B cell (primary cell): ENCODE measurements around the gene TMEM82. TPM values are rescaled to one million over a fixed set of nuclear protein-coding genes. Genes with fewer than 3 reads are reported as not detected.

Experiments used
- ATAC-seq: fragments of 200-7000 bp; cut with Tn5 transposase; one replicate; pipeline ENCODE4 v1.10.0; 2021; ENCODE audit warnings: low read depth, mild to moderate bottlenecking, moderate number of reproducible peaks, moderate library complexity
- CTCF ChIA-PET: fragments of 350-600 bp; sonication (Branson Sonifier 250); formaldehyde crosslinking; loops from one replicate; lab custom pipeline; 2021; ENCODE audit warnings: antibody characterized with exemption, inconsistent platforms; lab: Charles Lee
- POLR2A ChIA-PET: fragments of 350-600 bp; sonication (Branson Sonifier 250); formaldehyde crosslinking; loops from one replicate; lab custom pipeline; 2021; ENCODE audit warnings: antibody characterized with exemption; lab: Charles Lee
- DNase-seq: peaks from one replicate; pipeline ENCODE4 v3.0.0; 2013
- H2AFZ ChIP-seq: 2 replicates; pipeline ENCODE4 v1.6.1; 2012; ENCODE audit warnings: mild to moderate bottlenecking, low read depth, low read length; ENCODE audit not compliant: insufficient read depth, poor library complexity, severe bottlenecking
- H3K27ac ChIP-seq, 2 donors: 1 replicate in 1 of 2; 2 replicates in 1 of 2; pipeline ENCODE4 v1.5.1; 2012 to 2013; ENCODE audit warnings: low read length in 2 of 2, mild to moderate bottlenecking in 2 of 2, moderate library complexity in 1 of 2
- H3K27me3 ChIP-seq, 4 experiments: fragments of 200-600 bp in 1 of 4; sonication (generic) in 1 of 4; replicated peaks in 1 of 4; 1 replicate in 2 of 4; 2 replicates in 2 of 4; pipeline versions ENCODE4 v1.6.1 to v1.7.0; 2013 to 2016; ENCODE audit warnings: low read length in 3 of 4, mild to moderate bottlenecking in 2 of 4, mixed read lengths in 1 of 4, moderate library complexity in 1 of 4; ENCODE audit not compliant: insufficient read depth in 4 of 4, control insufficient read depth in 3 of 4; ENCODE audit errors: control extremely low read depth in 1 of 4
- H3K36me3 ChIP-seq, 2 experiments: replicated peaks in 1 of 2; 1 replicate in 1 of 2; 2 replicates in 1 of 2; pipeline versions ENCODE4 v1.6.1 to v1.7.1; 2013; ENCODE audit warnings: low read length in 1 of 2; ENCODE audit not compliant: insufficient read depth in 2 of 2, control insufficient read depth in 1 of 2; ENCODE audit errors: control extremely low read depth in 1 of 2, extremely low read depth in 1 of 2
- H3K4me1 ChIP-seq, 2 donors: fragments of 200-600 bp in 1 of 2; sonication (generic) in 1 of 2; 1 replicate in 1 of 2; 2 replicates in 1 of 2; pipeline versions ENCODE4 v1.5.1 to v1.6.1; 2013 to 2017; ENCODE audit warnings: low read length in 2 of 2; ENCODE audit not compliant: control insufficient read depth in 2 of 2, insufficient read depth in 2 of 2
- H3K4me2 ChIP-seq: replicated peaks from 2 replicates; pipeline ENCODE3; 2012; ENCODE audit warnings: mild to moderate bottlenecking, low read depth, low read length; ENCODE audit not compliant: poor library complexity, severe bottlenecking
- H3K4me3 ChIP-seq, 5 experiments: fragments of 200-600 bp in 1 of 5; sonication (generic) in 1 of 5; 1 replicate in 3 of 5; 2 replicates in 2 of 5; pipeline versions ENCODE4 v1.5.1 to v1.7.0; 2011 to 2016; ENCODE audit warnings: low read length in 4 of 5, mild to moderate bottlenecking in 4 of 5, low read depth in 2 of 5, control low read depth in 1 of 5, moderate library complexity in 1 of 5; ENCODE audit not compliant: insufficient read depth in 1 of 5; ENCODE audit errors: control extremely low read depth in 1 of 5, extremely low read depth in 1 of 5
- H3K79me2 ChIP-seq: fragments of 200-600 bp; sonication (generic); one replicate; pipeline ENCODE4 v1.6.0; 2016; ENCODE audit warnings: low read length; ENCODE audit not compliant: control insufficient read depth, insufficient read depth
- H3K9ac ChIP-seq: fragments of 200-600 bp; sonication (generic); 2 replicates; pipeline ENCODE4 v1.6.1; 2017; ENCODE audit warnings: mild to moderate bottlenecking, low read length, moderate library complexity
- H3K9me3 ChIP-seq, 3 donors: one replicate each; pipeline versions ENCODE4 v1.6.1 to v1.7.1; 2013; ENCODE audit warnings: low read length in 2 of 3; ENCODE audit not compliant: control insufficient read depth in 2 of 3, insufficient read depth in 1 of 3; ENCODE audit errors: control extremely low read depth in 1 of 3
- H4K20me1 ChIP-seq: 2 replicates; pipeline ENCODE4 v1.6.0; 2012; ENCODE audit warnings: mild to moderate bottlenecking, low read length; ENCODE audit not compliant: insufficient read depth, control insufficient read depth, poor library complexity, severe bottlenecking
- H3K27ac Mint-ChIP-seq: one replicate; pipeline ENCODE4 v1.8.0; 2021; ENCODE audit warnings: mixed read lengths
- H3K27me3 Mint-ChIP-seq: one replicate; pipeline ENCODE4 v1.8.0; 2021; ENCODE audit warnings: mixed read lengths
- H3K4me1 Mint-ChIP-seq: one replicate; pipeline ENCODE4 v1.8.0; 2021; ENCODE audit warnings: mixed read lengths
- H3K4me3 Mint-ChIP-seq: one replicate; pipeline ENCODE4 v1.8.0; 2021; ENCODE audit warnings: mixed read lengths
- H3K9me3 Mint-ChIP-seq: one replicate; pipeline ENCODE4 v1.8.0; 2022; ENCODE audit warnings: mixed read lengths; ENCODE audit not compliant: insufficient read depth
- CTCF ChIP-seq: fragments of 200-600 bp; IDR thresholded peaks from one replicate; pipeline ENCODE4 v1.8.0; 2022; ENCODE audit warnings: antibody characterized with exemption, mild to moderate bottlenecking
- EZH2 ChIP-seq: IDR thresholded peaks from 2 replicates; pipeline ENCODE4 v1.6.1; 2012; ENCODE audit warnings: borderline replicate concordance, low read depth, mild to moderate bottlenecking, moderate library complexity, low read length; ENCODE audit not compliant: insufficient read depth, poor library complexity, severe bottlenecking
- WGBS: methylation state at CpG from one replicate; pipeline ENCODE4 v1.1.5; 2013; ENCODE audit warnings: missing lambda C conversion rate; ENCODE audit not compliant: insufficient coverage; 5-methylcytosine and 5-hydroxymethylcytosine counted together
- intact Hi-C: fragments of 100-400 bp; cut with micrococcal nuclease; formaldehyde crosslinking; loops from one replicate; pipeline ENCODE4 v1.10.0; 2022
- polyA plus RNA-seq: library from polyadenylated mRNA; depleted of rRNA; stranded (reverse); fragments of >200 nt; gene quantifications from 2 replicates; pipeline ENCODE4 v1.2.3, GENCODE V29; 2012
- total RNA-seq, 2 donors: library from RNA; stranded (reverse); fragments of 120-200 nt in 1 of 2; gene quantifications; 1 replicate in 1 of 2; 2 replicates in 1 of 2; pipeline versions ENCODE4 v1.2.3 to v1.2.4, GENCODE V29; 2013 to 2022

TMEM82 gene
- total and polyA plus RNA-seq, 2 donors (not counting 1 experiment from before 2014, with no cell fraction given): not detected

GRCh38 chr1:15738416-15739113 is 3.7 kb upstream of the TMEM82 start:
- Mint-ChIP-seq H3K4me3 (no peak overlapping the region), H3K4me1 (peaks cover 6% of the 10 kb centered on the region), H3K9me3 (no peaks in the 10 kb centered on the region), H3K27me3 (no peaks in the 10 kb centered on the region), H3K27ac (peak overlapping the region; percentile 50)
- 92% methylated on average over 10 of the region's 15 CpGs for WGBS
- intact Hi-C loops: no loop called here
- ATAC-seq (no peak), DNase-seq (no peak)
- POLR2A ChIA-PET: no interaction called here
- CTCF ChIA-PET: interaction anchor here (0.8 to 6.8 kb wide), 3 partner anchors 42 to 167 kb away, joined by 3 to 75 read pairs (median 3); no protein-coding TSS in a partner anchor
- Histone ChIP-seq H3K36me3 (peaks cover 0 to 11% of the 10 kb centered on the region in 2 experiments), H3K9ac (no peak overlapping the region), H3K27ac (no peak overlapping the region), H3K4me2 (no peak overlapping the region), H2AFZ (no peak overlapping the region), H4K20me1 (no peaks in the 10 kb centered on the region), H3K79me2 (no peaks in the 10 kb centered on the region), H3K9me3 (no peaks in the 10 kb centered on the region), H3K4me1 (peaks cover 0 to 11% of the 10 kb centered on the region in 2 donors), H3K27me3 (no peaks in the 10 kb centered on the region), H3K4me3 (no peak overlapping the region)
- TF ChIP-seq EZH2 (no peak), CTCF (no peak)

GRCh38 chr1:15739259-15739658 is 3.0 kb upstream of the TMEM82 start:
- DNase-seq (no peak), ATAC-seq (no peak)
- H3K27ac ChIP-seq: no peak overlapping the region
- WGBS: 91% methylated on average over 16 of the region's 16 CpGs
- H3K9me3 ChIP-seq: no peaks in the 10 kb centered on the region
- ChIA-PET CTCF (interaction anchor here (0.6 to 6.8 kb wide), 5 partner anchors 42 to 346 kb away, joined by 3 to 75 read pairs (median 3); no protein-coding TSS in a partner anchor), POLR2A (no interaction called here)
- no peaks in the 10 kb centered on the region for H3K79me2 ChIP-seq
- peaks cover 0 to 5% of the 10 kb centered on the region in 2 experiments for H3K36me3 ChIP-seq
- TF ChIP-seq EZH2: no peak
- TF ChIP-seq CTCF: no peak
- intact Hi-C loops: no loop called here
- H2AFZ ChIP-seq: no peak overlapping the region
- H3K4me2 ChIP-seq: no peak overlapping the region
- no peak overlapping the region for H3K4me3 Mint-ChIP-seq
- H3K27ac Mint-ChIP-seq: peak overlapping the region; percentile 56
- no peaks in the 10 kb centered on the region for H4K20me1 ChIP-seq
- peaks cover 0 to 11% of the 10 kb centered on the region in 2 donors for H3K4me1 ChIP-seq
- H3K9ac ChIP-seq: no peak overlapping the region
- H3K4me3 ChIP-seq: no peak overlapping the region
- H3K27me3 ChIP-seq: no peaks in the 10 kb centered on the region
- no peaks in the 10 kb centered on the region for H3K9me3 Mint-ChIP-seq
- H3K27me3 Mint-ChIP-seq: no peaks in the 10 kb centered on the region
- H3K4me1 Mint-ChIP-seq: peaks cover 6% of the 10 kb centered on the region
